ENCODE results near the gene ATXN7L1.

DNA sequence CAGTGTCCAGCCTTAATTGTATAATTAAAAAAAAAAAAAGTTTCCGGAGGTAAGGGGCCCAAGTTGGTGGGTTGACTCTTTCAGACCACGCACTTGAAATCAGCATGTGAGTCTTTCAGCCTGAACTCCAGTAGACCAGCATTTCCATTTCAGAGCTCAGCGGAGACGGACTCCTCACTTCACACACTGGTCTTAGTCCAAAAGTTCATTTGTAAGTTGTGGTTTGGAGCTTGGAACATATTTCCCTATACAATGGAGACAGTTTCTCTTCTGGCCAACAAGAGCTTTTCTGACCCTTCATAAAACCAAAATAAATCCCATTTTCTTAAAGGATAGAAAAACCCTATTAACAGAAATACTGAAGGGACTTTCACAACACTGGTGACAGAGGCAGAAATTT, 41.0 kb downstream of the ATXN7L1 start:
- TF ChIP-seq, protein P1, sequence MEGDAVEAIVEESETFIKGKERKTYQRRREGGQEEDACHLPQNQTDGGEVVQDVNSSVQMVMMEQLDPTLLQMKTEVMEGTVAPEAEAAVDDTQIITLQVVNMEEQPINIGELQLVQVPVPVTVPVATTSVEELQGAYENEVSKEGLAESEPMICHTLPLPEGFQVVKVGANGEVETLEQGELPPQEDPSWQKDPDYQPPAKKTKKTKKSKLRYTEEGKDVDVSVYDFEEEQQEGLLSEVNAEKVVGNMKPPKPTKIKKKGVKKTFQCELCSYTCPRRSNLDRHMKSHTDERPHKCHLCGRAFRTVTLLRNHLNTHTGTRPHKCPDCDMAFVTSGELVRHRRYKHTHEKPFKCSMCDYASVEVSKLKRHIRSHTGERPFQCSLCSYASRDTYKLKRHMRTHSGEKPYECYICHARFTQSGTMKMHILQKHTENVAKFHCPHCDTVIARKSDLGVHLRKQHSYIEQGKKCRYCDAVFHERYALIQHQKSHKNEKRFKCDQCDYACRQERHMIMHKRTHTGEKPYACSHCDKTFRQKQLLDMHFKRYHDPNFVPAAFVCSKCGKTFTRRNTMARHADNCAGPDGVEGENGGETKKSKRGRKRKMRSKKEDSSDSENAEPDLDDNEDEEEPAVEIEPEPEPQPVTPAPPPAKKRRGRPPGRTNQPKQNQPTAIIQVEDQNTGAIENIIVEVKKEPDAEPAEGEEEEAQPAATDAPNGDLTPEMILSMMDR (IDR thresholded peaks at IDR 0.05), result no peak
- TF ChIP-seq POLR2A (IDR thresholded peaks at IDR 0.05), result no peak

Measured in esophagus squamous epithelium (tissue), 4 donors.